CD4-positive, CD25-positive, alpha-beta regulatory T cell (primary cell): ENCODE results near the gene ANKRD2. TPM values are rescaled to one million over a fixed set of nuclear protein-coding genes. Genes with fewer than 3 reads are reported as not detected.

Source experiments
- ATAC-seq, 2 donors: fragments of 150-1000 bp; cut with Tn5 transposase; one replicate each; pipeline ENCODE4 v1.10.0; 2021; ENCODE audit warnings: low read depth in 2 of 2, moderate number of reproducible peaks in 2 of 2, moderate library complexity in 1 of 2
- DNase-seq, 3 donors: peaks; one replicate each; pipeline versions ENCODE4 v3.0.0 to v3.0.0-alpha.2; 2012 to 2022; ENCODE audit warnings: mixed read lengths in 1 of 3
- H3K27ac ChIP-seq: one replicate; pipeline ENCODE4 v1.7.0; 2013; ENCODE audit warnings: mild to moderate bottlenecking, low read length; ENCODE audit not compliant: insufficient read depth, poor library complexity, severe bottlenecking
- H3K27me3 ChIP-seq: one replicate; pipeline ENCODE4 v1.7.0; 2013; ENCODE audit warnings: low read length; ENCODE audit not compliant: control insufficient read depth, insufficient read depth
- H3K36me3 ChIP-seq: one replicate; pipeline ENCODE4 v1.7.0; 2013; ENCODE audit warnings: mild to moderate bottlenecking, low read length, moderate library complexity; ENCODE audit not compliant: control insufficient read depth, insufficient read depth
- H3K4me1 ChIP-seq: 2 replicates; pipeline ENCODE4 v1.7.0; 2013; ENCODE audit warnings: mild to moderate bottlenecking, low read length; ENCODE audit not compliant: insufficient read depth, control insufficient read depth, poor library complexity, severe bottlenecking
- H3K4me3 ChIP-seq: one replicate; pipeline ENCODE4 v1.7.0; 2013; ENCODE audit warnings: low read depth, mild to moderate bottlenecking, low read length, moderate library complexity
- H3K9me3 ChIP-seq, 2 experiments: 1 replicate in 1 of 2; 2 replicates in 1 of 2; pipeline ENCODE4 v1.7.0; 2013; ENCODE audit warnings: low read length in 2 of 2, mild to moderate bottlenecking in 1 of 2, moderate library complexity in 1 of 2; ENCODE audit not compliant: control insufficient read depth in 2 of 2
- H3K27ac Mint-ChIP-seq, 3 donors: one replicate each; pipeline ENCODE4 v1.8.0; 2020 to 2022; ENCODE audit warnings: mild to moderate bottlenecking in 3 of 3, mixed read lengths in 3 of 3, moderate library complexity in 2 of 3
- H3K27me3 Mint-ChIP-seq: one replicate; pipeline ENCODE4 v1.8.0; 2022; ENCODE audit warnings: mild to moderate bottlenecking, mixed read lengths
- H3K36me3 Mint-ChIP-seq: one replicate; pipeline ENCODE4 v1.8.0; 2020; ENCODE audit warnings: mixed read lengths
- H3K4me1 Mint-ChIP-seq, 4 donors: one replicate each; pipeline ENCODE4 v1.8.0; 2020 to 2022; ENCODE audit warnings: mixed read lengths in 4 of 4, mild to moderate bottlenecking in 1 of 4
- H3K4me3 Mint-ChIP-seq, 4 donors: one replicate each; pipeline ENCODE4 v1.8.0; 2020 to 2022; ENCODE audit warnings: mild to moderate bottlenecking in 4 of 4, mixed read lengths in 4 of 4, moderate library complexity in 3 of 4
- H3K9me3 Mint-ChIP-seq, 7 donors: one replicate each; pipeline ENCODE4 v1.8.0; 2020 to 2022; ENCODE audit warnings: mixed read lengths in 7 of 7, mild to moderate bottlenecking in 3 of 7, moderate library complexity in 2 of 7
- polyA plus RNA-seq, 4 donors: library from polyadenylated mRNA; unstranded; fragments of 300-500 nt; fragmentation: Illumina TruSeq; gene quantifications; one replicate each; pipeline ENCODE4 v1.2.3, GENCODE V29; 2021
- total RNA-seq: library from RNA; stranded (reverse); gene quantifications from one replicate; pipeline ENCODE4 v1.2.3, GENCODE V29; 2022

ANKRD2 gene
- total and polyA plus RNA-seq, 5 donors from 2014 or later, result not detected

GRCh38 chr10:97612386-97612785 lies 39.8 kb downstream of the ANKRD2 start:
- Mint-ChIP-seq H3K27ac (no peak overlapping the region), H3K36me3 (peaks cover 5% of the 10 kb centered on the region), H3K9me3 (no peaks in the 10 kb centered on the region), H3K4me1 (no peaks in the 10 kb centered on the region), H3K27me3 (peaks cover 6% of the 10 kb centered on the region), H3K4me3 (no peak overlapping the region)
- H3K4me1 ChIP-seq, result no peaks in the 10 kb centered on the region
- no peaks in the 10 kb centered on the region for H3K36me3 ChIP-seq
- H3K4me3 ChIP-seq, result no peak overlapping the region
- ATAC-seq, result no peak
- no peak overlapping the region for H3K27ac ChIP-seq
- peak in 1 of 3 donors; percentile 9 for DNase-seq
- H3K9me3 ChIP-seq, result no peaks in the 10 kb centered on the region
- H3K27me3 ChIP-seq, result no peaks in the 10 kb centered on the region

- Histone ChIP-seq H3K27ac (no peak overlapping the region), H3K9me3 (no peaks in the 10 kb centered on the region), H3K36me3 (no peaks in the 10 kb centered on the region), H3K4me1 (no peaks in the 10 kb centered on the region), H3K27me3 (no peaks in the 10 kb centered on the region), H3K4me3 (no peak overlapping the region)
- H3K9me3 Mint-ChIP-seq, result no peaks in the 10 kb centered on the region
- no peak for DNase-seq
- no peak overlapping the region for H3K27ac Mint-ChIP-seq
- no peak for ATAC-seq
- no peaks in the 10 kb centered on the region for H3K27me3 Mint-ChIP-seq
- no peaks in the 10 kb centered on the region for H3K4me1 Mint-ChIP-seq
- no peak overlapping the region for H3K4me3 Mint-ChIP-seq
- peaks cover 5% of the 10 kb centered on the region for H3K36me3 Mint-ChIP-seq
Measured at GRCh38 chr10:97618285-97618684, 45.7 kb downstream of the ANKRD2 start.

- H3K9me3 Mint-ChIP-seq, result no peaks in the 10 kb centered on the region
- no peak overlapping the region for H3K27ac ChIP-seq
Measured at GRCh38 chr10:97618733-97619132, 46.2 kb downstream of the ANKRD2 start.

GRCh38 chr10:97623277-97623676 lies 50.7 kb downstream of the ANKRD2 start:
- no peaks in the 10 kb centered on the region for H3K36me3 ChIP-seq
- no peaks in the 10 kb centered on the region for H3K27me3 ChIP-seq
- ATAC-seq (no peak), DNase-seq (no peak)
- H3K9me3 ChIP-seq, result no peaks in the 10 kb centered on the region
- H3K4me3 ChIP-seq, result no peak overlapping the region
- no peaks in the 10 kb centered on the region for H3K4me1 ChIP-seq
- no peak overlapping the region for H3K4me3 Mint-ChIP-seq
- no peaks in the 10 kb centered on the region for H3K9me3 Mint-ChIP-seq
- no peaks in the 10 kb centered on the region for H3K36me3 Mint-ChIP-seq
- H3K27ac ChIP-seq, result no peak overlapping the region
- H3K27me3 Mint-ChIP-seq, result no peaks in the 10 kb centered on the region
- no peaks in the 10 kb centered on the region for H3K4me1 Mint-ChIP-seq
- no peak overlapping the region for H3K27ac Mint-ChIP-seq

More at GRCh38 chr10:97618733-97619132, 46.2 kb downstream of the ANKRD2 start:
- Mint-ChIP-seq H3K4me3 (no peak overlapping the region), H3K27me3 (no peaks in the 10 kb centered on the region), H3K4me1 (no peaks in the 10 kb centered on the region), H3K36me3 (peaks cover 5% of the 10 kb centered on the region), H3K27ac (no peak overlapping the region)
- no peak for ATAC-seq
- no peak for DNase-seq
- Histone ChIP-seq H3K4me1 (no peaks in the 10 kb centered on the region), H3K9me3 (no peaks in the 10 kb centered on the region), H3K4me3 (no peak overlapping the region), H3K27me3 (no peaks in the 10 kb centered on the region), H3K36me3 (no peaks in the 10 kb centered on the region)

GRCh38 chr10:97627731-97628130 lies 55.2 kb downstream of the ANKRD2 start:
- Histone ChIP-seq H3K9me3 (no peaks in the 10 kb centered on the region), H3K36me3 (no peaks in the 10 kb centered on the region), H3K4me3 (no peak overlapping the region), H3K27me3 (no peaks in the 10 kb centered on the region), H3K27ac (no peak overlapping the region), H3K4me1 (peaks cover 2% of the 10 kb centered on the region)
- H3K27me3 Mint-ChIP-seq, result no peaks in the 10 kb centered on the region
- H3K4me1 Mint-ChIP-seq, result peaks cover 0 to 4% (median under 1%) of the 10 kb centered on the region in 4 donors
- no peaks in the 10 kb centered on the region for H3K9me3 Mint-ChIP-seq
- no peak for DNase-seq
- ATAC-seq, result no peak
- no peak overlapping the region for H3K4me3 Mint-ChIP-seq
- H3K36me3 Mint-ChIP-seq, result no peaks in the 10 kb centered on the region
- H3K27ac Mint-ChIP-seq, result no peak overlapping the region

- Mint-ChIP-seq H3K4me1 (peaks cover 2 to 9% (median 3%) of the 10 kb centered on the region in 4 donors), H3K9me3 (no peaks in the 10 kb centered on the region), H3K27me3 (peaks cover 3% of the 10 kb centered on the region), H3K27ac (no peak overlapping the region), H3K4me3 (peak overlapping the region in 1 of 4 donors; percentile 6), H3K36me3 (peaks cover 1% of the 10 kb centered on the region)
- DNase-seq (no peak), ATAC-seq (no peak)
- Histone ChIP-seq H3K27me3 (no peaks in the 10 kb centered on the region), H3K4me1 (peaks cover 6% of the 10 kb centered on the region), H3K36me3 (no peaks in the 10 kb centered on the region), H3K4me3 (no peak overlapping the region), H3K27ac (no peak overlapping the region), H3K9me3 (no peaks in the 10 kb centered on the region)
Measured at GRCh38 chr10:97628228-97628627, 55.6 kb downstream of the ANKRD2 start.

- H3K9me3 ChIP-seq, result no peaks in the 10 kb centered on the region
- peaks cover 6% of the 10 kb centered on the region for H3K4me1 ChIP-seq
- DNase-seq (no peak), ATAC-seq (no peak)
- no peaks in the 10 kb centered on the region for H3K27me3 ChIP-seq
- no peaks in the 10 kb centered on the region for H3K36me3 ChIP-seq
- peaks cover 3% of the 10 kb centered on the region for H3K36me3 Mint-ChIP-seq
- no peak overlapping the region for H3K4me3 ChIP-seq
- no peaks in the 10 kb centered on the region for H3K9me3 Mint-ChIP-seq
- H3K4me1 Mint-ChIP-seq, result peaks cover 5 to 16% (median 9%) of the 10 kb centered on the region in 4 donors
- no peak overlapping the region for H3K27ac Mint-ChIP-seq
- peaks cover 6% of the 10 kb centered on the region for H3K27me3 Mint-ChIP-seq
- H3K4me3 Mint-ChIP-seq, result peak overlapping the region in 1 of 4 donors; percentile 58
- no peak overlapping the region for H3K27ac ChIP-seq
Measured at GRCh38 chr10:97629289-97629688, 56.7 kb downstream of the ANKRD2 start.

- ATAC-seq, result no peak
- Histone ChIP-seq H3K36me3 (no peaks in the 10 kb centered on the region), H3K9me3 (no peaks in the 10 kb centered on the region), H3K27me3 (no peaks in the 10 kb centered on the region), H3K4me1 (peaks cover 6% of the 10 kb centered on the region), H3K27ac (no peak overlapping the region), H3K4me3 (no peak overlapping the region)
- DNase-seq, result no peak
- peaks cover 3% of the 10 kb centered on the region for H3K36me3 Mint-ChIP-seq
- H3K4me1 Mint-ChIP-seq, result peaks cover 5 to 16% (median 10%) of the 10 kb centered on the region in 4 donors
- H3K4me3 Mint-ChIP-seq, result no peak overlapping the region
- no peak overlapping the region for H3K27ac Mint-ChIP-seq
- H3K27me3 Mint-ChIP-seq, result peaks cover 6% of the 10 kb centered on the region
- H3K9me3 Mint-ChIP-seq, result no peaks in the 10 kb centered on the region
Measured at GRCh38 chr10:97631098-97631497, 58.5 kb downstream of the ANKRD2 start.
